HEK293T (cell line): ENCODE data around the gene DDT.
A peak's percentile ranks its signal among the peaks of the same experiment; 100 is the strongest.

Source experiments
- ARNT ChIP-seq: fragments of 450-650 bp; IDR thresholded peaks from 2 replicates; pipeline ENCODE4 v1.6.1; 2017; ENCODE audit warnings: mild to moderate bottlenecking
- BHLHE40 ChIP-seq: fragments of 450-650 bp; IDR thresholded peaks from 2 replicates; pipeline ENCODE4 v1.6.1; 2016; ENCODE audit warnings: mild to moderate bottlenecking, moderate library complexity, borderline replicate concordance
- CTBP1 ChIP-seq: fragments of 450-650 bp; IDR thresholded peaks from 2 replicates; pipeline ENCODE4 v1.6.1; 2016; ENCODE audit warnings: borderline replicate concordance
- ELF4 ChIP-seq: fragments of 450-650 bp; IDR thresholded peaks from 2 replicates; pipeline ENCODE4 v1.6.1; 2017; ENCODE audit warnings: antibody characterized with exemption
- FOXK2 ChIP-seq: fragments of 450-650 bp; IDR thresholded peaks from 2 replicates; pipeline ENCODE4 v1.6.1; 2016; ENCODE audit warnings: mild to moderate bottlenecking
- FOXM1 ChIP-seq: fragments of 450-650 bp; IDR thresholded peaks from 2 replicates; pipeline ENCODE4 v1.6.1; 2017; ENCODE audit warnings: mild to moderate bottlenecking, borderline replicate concordance
- HDGF ChIP-seq: fragments of 450-650 bp; IDR thresholded peaks from 2 replicates; pipeline ENCODE4 v1.6.1; 2017; ENCODE audit warnings: antibody characterized with exemption, borderline replicate concordance
- TARDBP ChIP-seq: fragments of 450-650 bp; IDR thresholded peaks from 2 replicates; pipeline ENCODE4 v1.6.1; 2016
- ZNF384 ChIP-seq: fragments of 450-650 bp; IDR thresholded peaks from 2 replicates; pipeline ENCODE4 v1.6.1; 2016

- TF ChIP-seq BHLHE40 (no peak), TARDBP (peak; percentile 100), ELF4 (no peak), ZNF384 (no peak), FOXM1 (no peak), FOXK2 (no peak), ARNT (no peak), CTBP1 (no peak), HDGF (no peak)
Measured at GRCh38 chr22:23970201-23970641, 4.0 kb downstream of the DDT start.
